SK-N-SH (cell line): ENCODE measurements around the gene MYH16.

Source experiments
- GABPA ChIP-seq: IDR thresholded peaks from 2 replicates; pipeline ENCODE4 v1.4.0; 2012; ENCODE audit warnings: low read depth, mild to moderate bottlenecking
- RCOR1 ChIP-seq: fragments of 150-350 bp; IDR thresholded peaks from 2 replicates; pipeline ENCODE4 v1.6.1; 2017; ENCODE audit warnings: antibody characterized with exemption, low read length
- TEAD4 ChIP-seq: IDR thresholded peaks from 2 replicates; pipeline ENCODE4 v1.4.0; 2012; ENCODE audit warnings: mild to moderate bottlenecking, borderline replicate concordance; ENCODE audit not compliant: insufficient read depth
- TF ChIP-seq, protein P1 (sequence below): IDR thresholded peaks from 2 replicates; pipeline ENCODE4 v1.4.0; 2012; ENCODE audit warnings: low read depth
- TF ChIP-seq, protein P2 (sequence below): fragments of 200-600 bp; sonication (generic); IDR thresholded peaks from 2 replicates; pipeline ENCODE4 v1.6.1; 2017; ENCODE audit warnings: antibody characterized with exemption, mild to moderate bottlenecking, moderate library complexity

DNA sequence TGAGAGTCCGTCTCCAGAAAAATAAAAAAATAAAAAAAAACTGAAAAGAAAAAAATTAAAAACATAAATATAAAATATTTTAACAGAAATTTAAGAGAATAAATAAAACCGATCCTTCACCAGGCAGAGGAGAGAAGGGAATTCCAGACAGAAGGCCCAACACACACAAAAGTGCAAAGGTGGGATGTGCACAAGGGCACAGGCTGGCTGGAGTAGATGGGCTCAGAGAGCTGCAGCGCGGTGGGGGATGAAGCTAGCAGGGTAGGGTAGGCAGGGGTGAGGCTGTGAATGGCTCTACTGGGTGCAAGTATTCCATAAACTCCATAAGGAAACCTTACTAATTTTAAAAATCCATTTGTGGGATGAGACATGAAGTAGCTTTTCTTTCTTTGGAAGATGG lies 37.4 kb downstream of the MYH16 start:
- TF ChIP-seq, protein P1, sequence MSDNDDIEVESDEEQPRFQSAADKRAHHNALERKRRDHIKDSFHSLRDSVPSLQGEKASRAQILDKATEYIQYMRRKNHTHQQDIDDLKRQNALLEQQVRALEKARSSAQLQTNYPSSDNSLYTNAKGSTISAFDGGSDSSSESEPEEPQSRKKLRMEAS, result no peak
- TF ChIP-seq, protein P2, sequence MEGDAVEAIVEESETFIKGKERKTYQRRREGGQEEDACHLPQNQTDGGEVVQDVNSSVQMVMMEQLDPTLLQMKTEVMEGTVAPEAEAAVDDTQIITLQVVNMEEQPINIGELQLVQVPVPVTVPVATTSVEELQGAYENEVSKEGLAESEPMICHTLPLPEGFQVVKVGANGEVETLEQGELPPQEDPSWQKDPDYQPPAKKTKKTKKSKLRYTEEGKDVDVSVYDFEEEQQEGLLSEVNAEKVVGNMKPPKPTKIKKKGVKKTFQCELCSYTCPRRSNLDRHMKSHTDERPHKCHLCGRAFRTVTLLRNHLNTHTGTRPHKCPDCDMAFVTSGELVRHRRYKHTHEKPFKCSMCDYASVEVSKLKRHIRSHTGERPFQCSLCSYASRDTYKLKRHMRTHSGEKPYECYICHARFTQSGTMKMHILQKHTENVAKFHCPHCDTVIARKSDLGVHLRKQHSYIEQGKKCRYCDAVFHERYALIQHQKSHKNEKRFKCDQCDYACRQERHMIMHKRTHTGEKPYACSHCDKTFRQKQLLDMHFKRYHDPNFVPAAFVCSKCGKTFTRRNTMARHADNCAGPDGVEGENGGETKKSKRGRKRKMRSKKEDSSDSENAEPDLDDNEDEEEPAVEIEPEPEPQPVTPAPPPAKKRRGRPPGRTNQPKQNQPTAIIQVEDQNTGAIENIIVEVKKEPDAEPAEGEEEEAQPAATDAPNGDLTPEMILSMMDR, result no peak
- TF ChIP-seq TEAD4 (no peak), RCOR1 (no peak), GABPA (no peak)
